Measurements from ENCODE around the gene CGB2. TPM values are rescaled to one million over a fixed set of nuclear protein-coding genes. Genes with fewer than 3 reads are reported as not detected.
"Not testable (repeated sequence)": the region's sequence is repeated elsewhere in the genome, so short reads cannot be mapped to it uniquely, and the experiment has no call there.

The CGB2 gene
- total RNA-seq (2014; rRNA removed; shearing (Covaris generic)) (not detected in 2 replicates), total RNA-seq (2022) (not detected in 2 replicates), Bru-seq, nascent RNA (not detected), BruChase-seq, experiment 1, labeled RNA remaining after a 6-hour chase (not detected), BruChase-seq, experiment 2, labeled RNA remaining after a 2-hour chase (not detected)
- long read RNA-seq: 0 reads

DNA sequence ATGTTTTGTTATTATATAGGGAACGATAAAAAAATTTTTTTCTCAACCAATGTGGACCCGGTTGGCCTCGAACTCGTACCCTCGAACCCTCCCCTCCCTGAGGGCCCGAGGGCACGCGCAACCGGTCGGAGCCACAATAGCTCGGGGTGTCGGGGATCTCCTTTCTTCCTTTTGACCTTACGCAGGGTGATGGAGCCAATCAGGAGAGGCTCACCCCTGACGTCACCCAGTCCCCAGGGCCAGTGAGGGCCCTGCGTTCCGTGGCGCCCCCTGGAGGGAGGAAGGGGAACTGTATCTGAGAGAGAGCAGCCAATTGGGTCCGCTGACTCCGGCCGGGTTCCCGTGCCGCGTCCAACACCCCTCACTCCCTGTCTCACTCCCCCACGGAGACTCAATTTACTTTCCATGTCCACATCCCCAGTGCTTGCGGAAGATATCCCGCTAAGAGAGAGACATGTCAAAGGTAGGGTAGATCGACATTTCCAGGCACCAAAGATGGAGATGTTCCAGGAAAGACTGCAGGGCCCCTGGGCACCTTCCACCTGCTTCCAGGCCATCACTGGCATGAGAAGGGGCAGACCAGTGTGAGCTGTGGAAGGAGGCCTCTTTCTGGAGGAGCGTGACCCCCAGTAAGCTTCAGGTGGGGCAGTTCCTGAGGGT is at the start of gene CGB2:
Gene CGB2 (plus strand): TSS at position 249 of the 660 bp plus-strand sequence. CDS start 206 bp downstream, at position 455.
- peak; percentile 45 for DNase-seq (ENCODE audit: low spot score)
- BruUV-seq (replicated peaks): not testable (repeated sequence)

DNA sequence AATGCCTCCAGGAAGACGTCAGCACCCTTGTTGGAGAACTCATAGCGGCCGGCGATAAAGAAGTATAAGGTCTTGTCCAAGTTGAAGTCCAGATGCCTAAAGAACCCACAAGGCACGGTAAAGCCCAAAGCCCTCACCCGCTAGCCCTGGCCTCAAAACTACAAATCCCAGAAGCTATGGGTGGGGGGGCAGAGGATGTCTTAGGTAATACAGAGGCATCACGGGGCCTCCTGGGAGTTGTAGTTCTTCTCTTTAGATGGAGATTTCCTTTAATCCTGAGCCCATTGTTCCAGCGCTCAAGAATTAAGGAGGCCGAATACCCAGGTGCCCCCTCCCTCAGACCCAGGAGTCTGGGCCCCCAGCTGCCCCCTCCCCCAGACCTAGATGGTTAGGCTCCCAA is 49.4 kb upstream of the CGB2 start:
- Histone ChIP-seq H3K4me3 (ENCODE audit: low read depth, low read length, poor library complexity, severe bottlenecking) (no peak overlapping the region), H3K4me1 (ENCODE audit: insufficient read depth, low read length, poor library complexity, severe bottlenecking) (no peaks in the 10 kb centered on the region), H3K9me2 (ENCODE audit: insufficient read depth, low read length) (no peaks in the 10 kb centered on the region), H3K4me2 (ENCODE audit: low read length) (no peak overlapping the region), H3K79me2 (ENCODE audit: insufficient read depth, low read depth, low read length) (no peaks in the 10 kb centered on the region), H2AFZ (ENCODE audit: low read length) (no peak overlapping the region), H3K9me3 (ENCODE audit: low read length) (no peaks in the 10 kb centered on the region), H3K36me3 (ENCODE audit: insufficient read depth, low read length) (peaks cover 42% of the 10 kb centered on the region), H3K27ac (ENCODE audit: low read depth, low read length, poor library complexity, severe bottlenecking) (no peak overlapping the region), H4K20me1 (ENCODE audit: insufficient read depth, low read length) (no peaks in the 10 kb centered on the region)
- no peak for DNase-seq (ENCODE audit: low spot score)
- no TSS peak for BruUV-seq (replicated peaks)
- POLR2A ChIA-PET: no interaction called here
- CTCF ChIA-PET (ENCODE audit: unreplicated experiment): no interaction called here
- intact Hi-C loops (cut with micrococcal nuclease; ENCODE audit: unreplicated experiment): no loop called here
- TF ChIP-seq, protein P1, sequence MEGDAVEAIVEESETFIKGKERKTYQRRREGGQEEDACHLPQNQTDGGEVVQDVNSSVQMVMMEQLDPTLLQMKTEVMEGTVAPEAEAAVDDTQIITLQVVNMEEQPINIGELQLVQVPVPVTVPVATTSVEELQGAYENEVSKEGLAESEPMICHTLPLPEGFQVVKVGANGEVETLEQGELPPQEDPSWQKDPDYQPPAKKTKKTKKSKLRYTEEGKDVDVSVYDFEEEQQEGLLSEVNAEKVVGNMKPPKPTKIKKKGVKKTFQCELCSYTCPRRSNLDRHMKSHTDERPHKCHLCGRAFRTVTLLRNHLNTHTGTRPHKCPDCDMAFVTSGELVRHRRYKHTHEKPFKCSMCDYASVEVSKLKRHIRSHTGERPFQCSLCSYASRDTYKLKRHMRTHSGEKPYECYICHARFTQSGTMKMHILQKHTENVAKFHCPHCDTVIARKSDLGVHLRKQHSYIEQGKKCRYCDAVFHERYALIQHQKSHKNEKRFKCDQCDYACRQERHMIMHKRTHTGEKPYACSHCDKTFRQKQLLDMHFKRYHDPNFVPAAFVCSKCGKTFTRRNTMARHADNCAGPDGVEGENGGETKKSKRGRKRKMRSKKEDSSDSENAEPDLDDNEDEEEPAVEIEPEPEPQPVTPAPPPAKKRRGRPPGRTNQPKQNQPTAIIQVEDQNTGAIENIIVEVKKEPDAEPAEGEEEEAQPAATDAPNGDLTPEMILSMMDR (conservative IDR thresholded peaks at IDR 0.05; ENCODE audit: low read length): no peak
- TF ChIP-seq EZH2phosphoT487 (IDR thresholded peaks at IDR 0.05; ENCODE audit: borderline replicate concordance, low read depth, low read length): no peak

More for the DNA sequence above, at the start of gene CGB2:
- H4K20me1 ChIP-seq (ENCODE audit: insufficient read depth, low read length); H3K4me1 ChIP-seq (ENCODE audit: insufficient read depth, low read length, poor library complexity, severe bottlenecking); CTCF ChIA-PET (ENCODE audit: unreplicated experiment); H3K4me3 ChIP-seq (ENCODE audit: low read depth, low read length, poor library complexity, severe bottlenecking); H3K36me3 ChIP-seq (ENCODE audit: insufficient read depth, low read length); H3K4me2 ChIP-seq (ENCODE audit: low read length); H2AFZ ChIP-seq (ENCODE audit: low read length); intact Hi-C loops (cut with micrococcal nuclease; ENCODE audit: unreplicated experiment); H3K9me2 ChIP-seq (ENCODE audit: insufficient read depth, low read length); H3K27ac ChIP-seq (ENCODE audit: low read depth, low read length, poor library complexity, severe bottlenecking); H3K9me3 ChIP-seq (ENCODE audit: low read length); H3K79me2 ChIP-seq (ENCODE audit: insufficient read depth, low read depth, low read length): not testable (repeated sequence)
- TF ChIP-seq, protein P1 (conservative IDR thresholded peaks at IDR 0.05; ENCODE audit: low read length): peak; percentile 76
- POLR2A ChIA-PET: interaction anchor here (0.7 kb wide), 1 partner anchor 237 kb away, joined by 3 read pairs; no protein-coding TSS in a partner anchor

DNA sequence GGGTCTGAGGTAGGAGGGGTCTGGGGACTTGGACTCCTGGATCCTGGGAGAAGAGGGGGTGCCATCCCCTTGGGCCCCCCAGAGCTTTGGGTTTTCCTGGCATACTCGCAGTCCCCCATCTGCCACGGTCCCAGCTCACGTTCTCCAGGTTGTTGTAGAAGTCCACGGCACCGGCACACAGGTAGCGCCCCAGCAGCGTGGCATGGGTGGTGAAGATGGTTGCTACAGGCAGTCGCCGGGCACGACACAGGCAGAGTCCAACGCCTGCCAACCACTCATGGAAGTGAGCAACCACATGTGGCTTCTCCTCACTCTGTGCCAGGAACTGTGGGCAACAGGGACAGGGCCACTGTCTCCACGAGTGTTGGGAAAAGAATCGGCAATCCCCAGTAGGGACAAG is 46.0 kb upstream of the CGB2 start:
- POLR2A ChIA-PET: no interaction called here
- no peak for TF ChIP-seq EZH2phosphoT487 (IDR thresholded peaks at IDR 0.05; ENCODE audit: borderline replicate concordance, low read depth, low read length)
- TF ChIP-seq, protein P1 (conservative IDR thresholded peaks at IDR 0.05; ENCODE audit: low read length): no peak
- no peak overlapping the region for H3K27ac ChIP-seq (ENCODE audit: low read depth, low read length, poor library complexity, severe bottlenecking)
- no peaks in the 10 kb centered on the region for H3K79me2 ChIP-seq (ENCODE audit: insufficient read depth, low read depth, low read length)
- no TSS peak for BruUV-seq (replicated peaks)
- H3K4me3 ChIP-seq (ENCODE audit: low read depth, low read length, poor library complexity, severe bottlenecking): no peak overlapping the region
- intact Hi-C loops (cut with micrococcal nuclease; ENCODE audit: unreplicated experiment): no loop called here
- H2AFZ ChIP-seq (ENCODE audit: low read length): no peak overlapping the region
- no peaks in the 10 kb centered on the region for H3K4me1 ChIP-seq (ENCODE audit: insufficient read depth, low read length, poor library complexity, severe bottlenecking)
- no peak for DNase-seq (ENCODE audit: low spot score)
- peaks cover 47% of the 10 kb centered on the region for H3K36me3 ChIP-seq (ENCODE audit: insufficient read depth, low read length)
- H3K9me3 ChIP-seq (ENCODE audit: low read length): no peaks in the 10 kb centered on the region
- H3K9me2 ChIP-seq (ENCODE audit: insufficient read depth, low read length): no peaks in the 10 kb centered on the region
- H3K4me2 ChIP-seq (ENCODE audit: low read length): no peak overlapping the region
- CTCF ChIA-PET (ENCODE audit: unreplicated experiment): no interaction called here
- no peaks in the 10 kb centered on the region for H4K20me1 ChIP-seq (ENCODE audit: insufficient read depth, low read length)

Measured in OCI-LY7 (cell line).